ENCODE measurements around the gene SCARB2. TPM values are rescaled to one million over a fixed set of nuclear protein-coding genes. Genes with fewer than 3 reads are reported as not detected.

Gene SCARB2, protein sequence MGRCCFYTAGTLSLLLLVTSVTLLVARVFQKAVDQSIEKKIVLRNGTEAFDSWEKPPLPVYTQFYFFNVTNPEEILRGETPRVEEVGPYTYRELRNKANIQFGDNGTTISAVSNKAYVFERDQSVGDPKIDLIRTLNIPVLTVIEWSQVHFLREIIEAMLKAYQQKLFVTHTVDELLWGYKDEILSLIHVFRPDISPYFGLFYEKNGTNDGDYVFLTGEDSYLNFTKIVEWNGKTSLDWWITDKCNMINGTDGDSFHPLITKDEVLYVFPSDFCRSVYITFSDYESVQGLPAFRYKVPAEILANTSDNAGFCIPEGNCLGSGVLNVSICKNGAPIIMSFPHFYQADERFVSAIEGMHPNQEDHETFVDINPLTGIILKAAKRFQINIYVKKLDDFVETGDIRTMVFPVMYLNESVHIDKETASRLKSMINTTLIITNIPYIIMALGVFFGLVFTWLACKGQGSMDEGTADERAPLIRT
- 150 and 202 TPM in 2 replicates for total RNA-seq

DNA sequence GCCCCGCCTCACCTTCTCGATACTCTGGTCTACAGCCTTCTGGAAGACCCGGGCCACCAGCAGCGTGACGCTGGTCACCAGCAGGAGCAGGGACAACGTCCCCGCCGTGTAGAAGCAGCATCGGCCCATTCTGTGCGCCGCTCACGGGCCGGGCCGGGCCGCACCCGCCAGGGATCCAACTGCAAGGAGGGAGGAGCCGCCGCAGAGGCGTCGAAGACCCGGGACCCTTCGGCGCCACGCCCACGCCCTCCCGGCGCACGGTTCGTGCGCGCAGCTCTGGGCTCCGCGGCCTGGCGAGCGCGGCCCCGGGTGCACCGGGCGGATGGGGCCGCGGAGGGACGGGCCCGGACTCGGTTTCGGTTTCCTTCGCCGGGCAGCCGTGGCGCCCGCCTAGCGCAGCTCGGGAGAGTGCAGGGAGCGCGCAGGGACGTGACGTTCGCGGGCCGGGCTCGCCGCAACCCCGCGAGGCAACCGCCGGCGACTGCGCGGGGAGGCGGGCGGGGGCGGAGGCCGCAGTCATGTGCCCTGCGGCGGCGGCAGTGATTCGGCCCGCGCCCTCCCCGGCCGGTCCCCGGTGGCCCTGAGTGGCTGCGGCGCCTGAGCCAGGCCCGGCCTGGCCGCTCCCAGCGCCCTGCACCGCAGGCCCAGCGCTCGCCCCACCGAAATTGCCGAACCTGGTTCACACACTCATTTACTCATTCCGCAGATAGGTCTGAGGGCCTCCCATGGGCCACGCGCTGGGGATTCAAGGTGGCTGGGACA is at the start of gene SCARB2:
SCARB2 (minus strand) TSS at position 410 of the 762 bp plus-strand sequence; CDS start at position 129, 281 bp downstream.

DNA sequence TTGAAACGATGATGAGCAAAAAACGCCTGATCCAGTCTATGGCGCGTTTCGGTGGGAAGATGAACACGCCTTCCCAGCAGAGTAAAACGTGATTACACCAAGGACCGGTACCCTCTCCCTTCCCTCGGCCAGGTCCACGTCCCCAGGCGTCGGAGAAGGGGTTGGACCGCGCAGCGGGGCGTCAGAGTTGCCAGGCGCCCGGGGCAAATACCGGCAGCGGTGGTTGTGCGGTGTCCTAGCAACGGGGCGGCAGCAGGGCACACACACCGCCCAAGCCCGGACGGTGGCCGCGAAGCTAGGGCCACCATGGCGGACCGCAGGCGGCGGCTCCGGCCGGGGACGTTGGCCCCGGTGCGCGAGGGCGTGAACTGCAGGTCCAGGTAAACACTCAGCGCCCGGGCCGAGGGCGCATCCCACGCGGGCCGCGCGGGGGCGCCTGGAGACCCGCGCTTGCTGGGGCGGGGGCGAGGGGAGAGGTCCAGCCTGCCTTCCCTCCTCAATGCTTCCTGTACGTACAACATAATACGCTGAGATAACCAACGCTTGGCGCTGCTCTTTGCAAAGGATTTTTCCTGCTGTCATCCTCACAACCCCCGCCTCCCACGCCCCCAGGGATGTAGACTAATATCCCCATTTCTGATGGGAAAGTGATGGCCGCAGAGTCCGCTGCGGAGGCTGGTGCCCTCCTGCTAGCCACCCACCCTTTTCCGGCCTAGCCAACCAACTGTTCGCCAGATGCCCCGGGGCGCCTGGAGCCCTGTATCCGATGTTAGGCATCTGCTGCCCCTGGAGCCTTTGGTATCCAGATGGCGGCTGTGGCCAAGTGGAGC is 38.0 kb upstream of the SCARB2 start, which contains the start of gene FAM47E:
FAM47E (plus strand) TSS at position 281 of the 830 bp plus-strand sequence; CDS start at position 307, 26 bp downstream.

DNA sequence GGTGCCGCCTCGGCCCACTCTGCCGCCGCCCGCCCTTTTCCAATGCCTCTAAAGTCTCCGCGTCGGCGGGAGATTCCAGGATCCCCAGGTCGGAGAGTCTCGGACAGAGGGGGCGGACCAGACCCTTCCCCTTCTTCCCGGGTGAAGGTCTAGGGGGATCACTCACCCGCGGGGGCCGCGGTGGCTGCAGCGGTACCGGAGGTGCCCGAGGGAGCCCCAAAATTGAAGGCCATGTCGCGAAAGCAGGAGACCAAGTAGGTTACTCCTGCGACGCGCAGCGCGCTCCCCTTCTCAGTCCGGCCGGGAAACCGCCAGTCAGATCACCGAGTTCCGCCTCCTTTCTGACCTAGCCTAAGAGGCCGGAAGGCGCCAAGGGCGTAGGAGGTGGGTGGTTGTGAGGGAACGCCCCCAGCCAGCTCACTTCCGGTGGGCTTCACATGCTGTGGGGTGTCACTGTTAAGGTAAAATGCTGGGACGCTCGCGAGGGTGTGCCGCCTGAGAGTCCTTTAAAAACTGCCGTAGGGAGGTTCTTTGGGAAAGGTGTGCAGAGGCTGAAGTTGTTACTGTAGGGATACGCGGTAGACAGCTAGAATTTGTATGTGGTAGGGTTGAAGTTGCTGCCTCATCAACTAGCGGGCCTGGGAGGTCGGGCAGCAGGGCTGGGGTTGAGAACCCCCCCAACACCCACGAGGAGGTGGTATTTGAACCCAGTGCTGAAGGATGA is 65.3 kb downstream of the SCARB2 start, which contains the start of gene NUP54:
NUP54 (minus strand) TSS at position 256 of the 724 bp plus-strand sequence; CDS start at position 233, 23 bp downstream.

Other genes with a start within 250 kb of the SCARB2 start
- gene SDAD1, start 222.9 kb downstream of the SCARB2 start, total RNA-seq = 32.5 and 49.7 TPM in 2 replicates
- gene CXCL9, start 206.3 kb downstream of the SCARB2 start, total RNA-seq = not detected in 2 replicates
- gene CXCL10, start 190.3 kb downstream of the SCARB2 start, total RNA-seq = 0.64 and 13.0 TPM in 2 replicates
- gene CXCL11, start 177.8 kb downstream of the SCARB2 start, total RNA-seq = 2.2 TPM in 1 of 2 replicates, not detected in the other
- gene ART3, start 139.1 kb downstream of the SCARB2 start, total RNA-seq = not detected in 2 replicates
- 53.7 and 55.2 TPM in 2 replicates for gene NUP54, start 65.4 kb downstream of the SCARB2 start, total RNA-seq
- gene FAM47E, start 37.9 kb upstream of the SCARB2 start, total RNA-seq = 1.3 TPM in 1 of 2 replicates, not detected in the other
- 7.9 and 16.9 TPM in 2 replicates for gene STBD1, start 92.9 kb upstream of the SCARB2 start, total RNA-seq
- gene CCDC158, start 207.3 kb upstream of the SCARB2 start, total RNA-seq = 0.21 and 0.24 TPM in 2 replicates
- 16.0 and 28.4 TPM in 2 replicates for gene SHROOM3, start 221.4 kb upstream of the SCARB2 start, total RNA-seq